ENCODE data around the gene NOXA1.

- no peak for TF ChIP-seq POLR2A (IDR thresholded peaks at IDR 0.05)
- TF ChIP-seq, protein P1, sequence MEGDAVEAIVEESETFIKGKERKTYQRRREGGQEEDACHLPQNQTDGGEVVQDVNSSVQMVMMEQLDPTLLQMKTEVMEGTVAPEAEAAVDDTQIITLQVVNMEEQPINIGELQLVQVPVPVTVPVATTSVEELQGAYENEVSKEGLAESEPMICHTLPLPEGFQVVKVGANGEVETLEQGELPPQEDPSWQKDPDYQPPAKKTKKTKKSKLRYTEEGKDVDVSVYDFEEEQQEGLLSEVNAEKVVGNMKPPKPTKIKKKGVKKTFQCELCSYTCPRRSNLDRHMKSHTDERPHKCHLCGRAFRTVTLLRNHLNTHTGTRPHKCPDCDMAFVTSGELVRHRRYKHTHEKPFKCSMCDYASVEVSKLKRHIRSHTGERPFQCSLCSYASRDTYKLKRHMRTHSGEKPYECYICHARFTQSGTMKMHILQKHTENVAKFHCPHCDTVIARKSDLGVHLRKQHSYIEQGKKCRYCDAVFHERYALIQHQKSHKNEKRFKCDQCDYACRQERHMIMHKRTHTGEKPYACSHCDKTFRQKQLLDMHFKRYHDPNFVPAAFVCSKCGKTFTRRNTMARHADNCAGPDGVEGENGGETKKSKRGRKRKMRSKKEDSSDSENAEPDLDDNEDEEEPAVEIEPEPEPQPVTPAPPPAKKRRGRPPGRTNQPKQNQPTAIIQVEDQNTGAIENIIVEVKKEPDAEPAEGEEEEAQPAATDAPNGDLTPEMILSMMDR (IDR thresholded peaks at IDR 0.05) = no peak
Measured at GRCh38 chr9:137405677-137406081, 17.5 kb upstream of the NOXA1 start.
